ENCODE data around the gene SLFNL1. TPM values are rescaled to one million over a fixed set of nuclear protein-coding genes. Genes with fewer than 3 reads are reported as not detected.

The SLFNL1 gene
- polyA plus RNA-seq, 2 of the 4 experiments (the other 2 are of a cell fraction), result 0.01 to 0.03 TPM

DNA sequence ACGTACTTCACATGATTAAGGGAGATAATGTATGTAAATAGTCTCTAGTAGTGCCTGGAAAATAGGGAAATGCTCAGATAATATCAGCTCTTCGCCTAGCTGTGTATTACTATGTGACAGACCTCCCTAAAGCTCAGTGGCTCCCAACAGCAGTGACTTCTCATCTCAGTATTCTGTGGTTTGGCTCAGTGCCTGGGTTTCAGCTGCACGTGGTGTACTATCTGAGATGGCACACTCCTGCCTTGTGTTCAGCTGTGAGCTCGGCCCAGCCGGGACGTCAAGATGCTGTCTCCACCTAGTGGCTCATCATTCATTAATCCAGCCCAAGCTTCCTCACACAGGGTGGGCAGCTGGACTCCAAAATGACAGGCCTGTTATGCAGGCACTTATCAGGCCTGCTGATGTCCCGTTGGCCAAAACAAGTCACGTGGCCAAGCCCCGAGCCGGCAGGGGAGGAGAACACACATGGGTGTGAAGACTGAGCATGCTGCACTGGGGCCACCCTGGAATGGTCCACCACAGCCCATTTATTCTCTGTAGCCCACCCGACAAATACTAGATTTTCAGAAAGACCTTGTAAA lies 17.8 kb downstream of the SLFNL1 start (continued):
- TF ChIP-seq, protein P1, sequence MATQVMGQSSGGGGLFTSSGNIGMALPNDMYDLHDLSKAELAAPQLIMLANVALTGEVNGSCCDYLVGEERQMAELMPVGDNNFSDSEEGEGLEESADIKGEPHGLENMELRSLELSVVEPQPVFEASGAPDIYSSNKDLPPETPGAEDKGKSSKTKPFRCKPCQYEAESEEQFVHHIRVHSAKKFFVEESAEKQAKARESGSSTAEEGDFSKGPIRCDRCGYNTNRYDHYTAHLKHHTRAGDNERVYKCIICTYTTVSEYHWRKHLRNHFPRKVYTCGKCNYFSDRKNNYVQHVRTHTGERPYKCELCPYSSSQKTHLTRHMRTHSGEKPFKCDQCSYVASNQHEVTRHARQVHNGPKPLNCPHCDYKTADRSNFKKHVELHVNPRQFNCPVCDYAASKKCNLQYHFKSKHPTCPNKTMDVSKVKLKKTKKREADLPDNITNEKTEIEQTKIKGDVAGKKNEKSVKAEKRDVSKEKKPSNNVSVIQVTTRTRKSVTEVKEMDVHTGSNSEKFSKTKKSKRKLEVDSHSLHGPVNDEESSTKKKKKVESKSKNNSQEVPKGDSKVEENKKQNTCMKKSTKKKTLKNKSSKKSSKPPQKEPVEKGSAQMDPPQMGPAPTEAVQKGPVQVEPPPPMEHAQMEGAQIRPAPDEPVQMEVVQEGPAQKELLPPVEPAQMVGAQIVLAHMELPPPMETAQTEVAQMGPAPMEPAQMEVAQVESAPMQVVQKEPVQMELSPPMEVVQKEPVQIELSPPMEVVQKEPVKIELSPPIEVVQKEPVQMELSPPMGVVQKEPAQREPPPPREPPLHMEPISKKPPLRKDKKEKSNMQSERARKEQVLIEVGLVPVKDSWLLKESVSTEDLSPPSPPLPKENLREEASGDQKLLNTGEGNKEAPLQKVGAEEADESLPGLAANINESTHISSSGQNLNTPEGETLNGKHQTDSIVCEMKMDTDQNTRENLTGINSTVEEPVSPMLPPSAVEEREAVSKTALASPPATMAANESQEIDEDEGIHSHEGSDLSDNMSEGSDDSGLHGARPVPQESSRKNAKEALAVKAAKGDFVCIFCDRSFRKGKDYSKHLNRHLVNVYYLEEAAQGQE (IDR thresholded peaks at IDR 0.05), result no peak
- 0 out of 2 replicates have a peak, but pooled peaks have one; percentile 49 for TF ChIP-seq GATA3 (IDR thresholded peaks at IDR 0.05; ENCODE audit: borderline replicate concordance)
- TF ChIP-seq CHD2 (IDR thresholded peaks at IDR 0.05; ENCODE audit: low read length, partially characterized antibody), result no peak
- TF ChIP-seq POLR2AphosphoS2 (conservative IDR thresholded peaks at IDR 0.05; ENCODE audit: low read length), result no peak
- TF ChIP-seq EP300 (IDR thresholded peaks at IDR 0.05), result no peak
- TF ChIP-seq ZSCAN20 (CRISPR knock-in tag; IDR thresholded peaks at IDR 0.05), result no peak
- no peak for TF ChIP-seq EHF (CRISPR knock-in tag; IDR thresholded peaks at IDR 0.05)
- TF ChIP-seq KDM1A (IDR thresholded peaks at IDR 0.05; ENCODE audit: low read depth), result no peak
- TF ChIP-seq, protein P2, sequence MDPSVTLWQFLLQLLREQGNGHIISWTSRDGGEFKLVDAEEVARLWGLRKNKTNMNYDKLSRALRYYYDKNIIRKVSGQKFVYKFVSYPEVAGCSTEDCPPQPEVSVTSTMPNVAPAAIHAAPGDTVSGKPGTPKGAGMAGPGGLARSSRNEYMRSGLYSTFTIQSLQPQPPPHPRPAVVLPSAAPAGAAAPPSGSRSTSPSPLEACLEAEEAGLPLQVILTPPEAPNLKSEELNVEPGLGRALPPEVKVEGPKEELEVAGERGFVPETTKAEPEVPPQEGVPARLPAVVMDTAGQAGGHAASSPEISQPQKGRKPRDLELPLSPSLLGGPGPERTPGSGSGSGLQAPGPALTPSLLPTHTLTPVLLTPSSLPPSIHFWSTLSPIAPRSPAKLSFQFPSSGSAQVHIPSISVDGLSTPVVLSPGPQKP (IDR thresholded peaks at IDR 0.05; ENCODE audit: low read depth, low read length), result no peak
- peak; percentile 35; the same call in 1 of the 2 replicates for TF ChIP-seq MYC (IDR thresholded peaks at IDR 0.05; ENCODE audit: borderline replicate concordance, low read length)
- no peak for TF ChIP-seq CEBPB (IDR thresholded peaks at IDR 0.05)
- TF ChIP-seq CBX8 (IDR thresholded peaks at IDR 0.05), result no peak
- TF ChIP-seq FOSB (CRISPR knock-in tag; IDR thresholded peaks at IDR 0.05), result no peak
- no peak for TF ChIP-seq CBX2 (IDR thresholded peaks at IDR 0.05; ENCODE audit: borderline replicate concordance, low read depth)
- 0 out of 5 replicates have a peak, but pooled peaks of 1 of the 2 experiments have one; percentile 34 for TF ChIP-seq JUN (IDR thresholded peaks at IDR 0.05)
- TF ChIP-seq, protein P3, sequence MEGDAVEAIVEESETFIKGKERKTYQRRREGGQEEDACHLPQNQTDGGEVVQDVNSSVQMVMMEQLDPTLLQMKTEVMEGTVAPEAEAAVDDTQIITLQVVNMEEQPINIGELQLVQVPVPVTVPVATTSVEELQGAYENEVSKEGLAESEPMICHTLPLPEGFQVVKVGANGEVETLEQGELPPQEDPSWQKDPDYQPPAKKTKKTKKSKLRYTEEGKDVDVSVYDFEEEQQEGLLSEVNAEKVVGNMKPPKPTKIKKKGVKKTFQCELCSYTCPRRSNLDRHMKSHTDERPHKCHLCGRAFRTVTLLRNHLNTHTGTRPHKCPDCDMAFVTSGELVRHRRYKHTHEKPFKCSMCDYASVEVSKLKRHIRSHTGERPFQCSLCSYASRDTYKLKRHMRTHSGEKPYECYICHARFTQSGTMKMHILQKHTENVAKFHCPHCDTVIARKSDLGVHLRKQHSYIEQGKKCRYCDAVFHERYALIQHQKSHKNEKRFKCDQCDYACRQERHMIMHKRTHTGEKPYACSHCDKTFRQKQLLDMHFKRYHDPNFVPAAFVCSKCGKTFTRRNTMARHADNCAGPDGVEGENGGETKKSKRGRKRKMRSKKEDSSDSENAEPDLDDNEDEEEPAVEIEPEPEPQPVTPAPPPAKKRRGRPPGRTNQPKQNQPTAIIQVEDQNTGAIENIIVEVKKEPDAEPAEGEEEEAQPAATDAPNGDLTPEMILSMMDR (IDR thresholded peaks at IDR 0.05), result peak; percentile 48
- TF ChIP-seq NR3C1 (IDR thresholded peaks at IDR 0.05), result no peak
- TF ChIP-seq MAZ (IDR thresholded peaks at IDR 0.05; ENCODE audit: borderline replicate concordance, low read depth, low read length), result no peak
- peak; percentile 40 for TF ChIP-seq SMC3 (IDR thresholded peaks at IDR 0.05)
- TF ChIP-seq HEYL (CRISPR knock-in tag; IDR thresholded peaks at IDR 0.05), result no peak
- TF ChIP-seq, protein P4, sequence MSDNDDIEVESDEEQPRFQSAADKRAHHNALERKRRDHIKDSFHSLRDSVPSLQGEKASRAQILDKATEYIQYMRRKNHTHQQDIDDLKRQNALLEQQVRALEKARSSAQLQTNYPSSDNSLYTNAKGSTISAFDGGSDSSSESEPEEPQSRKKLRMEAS (IDR thresholded peaks at IDR 0.05), result peak; percentile 89
- TF ChIP-seq, protein P5, sequence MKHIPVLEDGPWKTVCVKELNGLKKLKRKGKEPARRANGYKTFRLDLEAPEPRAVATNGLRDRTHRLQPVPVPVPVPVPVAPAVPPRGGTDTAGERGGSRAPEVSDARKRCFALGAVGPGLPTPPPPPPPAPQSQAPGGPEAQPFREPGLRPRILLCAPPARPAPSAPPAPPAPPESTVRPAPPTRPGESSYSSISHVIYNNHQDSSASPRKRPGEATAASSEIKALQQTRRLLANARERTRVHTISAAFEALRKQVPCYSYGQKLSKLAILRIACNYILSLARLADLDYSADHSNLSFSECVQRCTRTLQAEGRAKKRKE (CRISPR knock-in tag; IDR thresholded peaks at IDR 0.05; ENCODE audit: low read depth), result no peak
- TF ChIP-seq, protein P6, sequence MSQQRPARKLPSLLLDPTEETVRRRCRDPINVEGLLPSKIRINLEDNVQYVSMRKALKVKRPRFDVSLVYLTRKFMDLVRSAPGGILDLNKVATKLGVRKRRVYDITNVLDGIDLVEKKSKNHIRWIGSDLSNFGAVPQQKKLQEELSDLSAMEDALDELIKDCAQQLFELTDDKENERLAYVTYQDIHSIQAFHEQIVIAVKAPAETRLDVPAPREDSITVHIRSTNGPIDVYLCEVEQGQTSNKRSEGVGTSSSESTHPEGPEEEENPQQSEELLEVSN (IDR thresholded peaks at IDR 0.05; ENCODE audit: borderline replicate concordance, low read depth), result no peak
- TF ChIP-seq FOXS1 (CRISPR knock-in tag; IDR thresholded peaks at IDR 0.05), result no peak
- no peak for TF ChIP-seq NFE2L2 (conservative IDR thresholded peaks at IDR 0.05; ENCODE audit: low read length)
- no peak for TF ChIP-seq HDAC2 (IDR thresholded peaks at IDR 0.05)
- no peak for TF ChIP-seq EHMT2 (IDR thresholded peaks at IDR 0.05; ENCODE audit: low read depth)
- TF ChIP-seq, protein P7, sequence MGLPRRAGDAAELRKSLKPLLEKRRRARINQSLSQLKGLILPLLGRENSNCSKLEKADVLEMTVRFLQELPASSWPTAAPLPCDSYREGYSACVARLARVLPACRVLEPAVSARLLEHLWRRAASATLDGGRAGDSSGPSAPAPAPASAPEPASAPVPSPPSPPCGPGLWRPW (IDR thresholded peaks at IDR 0.05), result no peak
- TF ChIP-seq, protein P8, sequence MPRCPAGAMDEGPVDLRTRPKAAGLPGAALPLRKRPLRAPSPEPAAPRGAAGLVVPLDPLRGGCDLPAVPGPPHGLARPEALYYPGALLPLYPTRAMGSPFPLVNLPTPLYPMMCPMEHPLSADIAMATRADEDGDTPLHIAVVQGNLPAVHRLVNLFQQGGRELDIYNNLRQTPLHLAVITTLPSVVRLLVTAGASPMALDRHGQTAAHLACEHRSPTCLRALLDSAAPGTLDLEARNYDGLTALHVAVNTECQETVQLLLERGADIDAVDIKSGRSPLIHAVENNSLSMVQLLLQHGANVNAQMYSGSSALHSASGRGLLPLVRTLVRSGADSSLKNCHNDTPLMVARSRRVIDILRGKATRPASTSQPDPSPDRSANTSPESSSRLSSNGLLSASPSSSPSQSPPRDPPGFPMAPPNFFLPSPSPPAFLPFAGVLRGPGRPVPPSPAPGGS (IDR thresholded peaks at IDR 0.05), result no peak
- TF ChIP-seq RFX5 (IDR thresholded peaks at IDR 0.05), result no peak
- TF ChIP-seq, protein P9, sequence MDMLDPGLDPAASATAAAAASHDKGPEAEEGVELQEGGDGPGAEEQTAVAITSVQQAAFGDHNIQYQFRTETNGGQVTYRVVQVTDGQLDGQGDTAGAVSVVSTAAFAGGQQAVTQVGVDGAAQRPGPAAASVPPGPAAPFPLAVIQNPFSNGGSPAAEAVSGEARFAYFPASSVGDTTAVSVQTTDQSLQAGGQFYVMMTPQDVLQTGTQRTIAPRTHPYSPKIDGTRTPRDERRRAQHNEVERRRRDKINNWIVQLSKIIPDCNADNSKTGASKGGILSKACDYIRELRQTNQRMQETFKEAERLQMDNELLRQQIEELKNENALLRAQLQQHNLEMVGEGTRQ (IDR thresholded peaks at IDR 0.05), result peak; percentile 76
- TF ChIP-seq, protein P10, sequence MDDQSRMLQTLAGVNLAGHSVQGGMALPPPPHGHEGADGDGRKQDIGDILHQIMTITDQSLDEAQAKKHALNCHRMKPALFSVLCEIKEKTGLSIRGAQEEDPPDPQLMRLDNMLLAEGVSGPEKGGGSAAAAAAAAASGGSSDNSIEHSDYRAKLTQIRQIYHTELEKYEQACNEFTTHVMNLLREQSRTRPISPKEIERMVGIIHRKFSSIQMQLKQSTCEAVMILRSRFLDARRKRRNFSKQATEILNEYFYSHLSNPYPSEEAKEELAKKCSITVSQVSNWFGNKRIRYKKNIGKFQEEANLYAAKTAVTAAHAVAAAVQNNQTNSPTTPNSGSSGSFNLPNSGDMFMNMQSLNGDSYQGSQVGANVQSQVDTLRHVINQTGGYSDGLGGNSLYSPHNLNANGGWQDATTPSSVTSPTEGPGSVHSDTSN (IDR thresholded peaks at IDR 0.05), result no peak
